ENCODE data around the gene CDH4. TPM values are rescaled to one million over a fixed set of nuclear protein-coding genes. Genes with fewer than 3 reads are reported as not detected.

CDH4 gene
- total and polyA plus RNA-seq, 2 of the 13 experiments (the other 11 are each of a cell fraction or from before 2014, with no cell fraction given), result not detected

- intact Hi-C loops (cut with micrococcal nuclease; ENCODE audit: unreplicated experiment) (no loop called here), in situ Hi-C loops (cut with HindIII; ENCODE audit: extremely low pct_ligation_motif_present, low pct_unique_long_range_greater_than_20kb) (no loop called here)
- FAIRE-seq (no peak), ATAC-seq (no peak; the same call in 2 of the 3 replicates), DNase-seq (ENCODE audit: low spot score) (no peak)
- Histone ChIP-seq H3K4me1 (ENCODE audit: insufficient read depth, low read length) (no peaks in the 10 kb centered on the region), H3K79me2 (ENCODE audit: insufficient read depth, low read length) (no peaks in the 10 kb centered on the region), H3K27me3 (ENCODE audit: control insufficient read depth in 1 of 2, insufficient read depth in 2 of 2, low read length in 2 of 2) (peaks cover 4 to 62% of the 10 kb centered on the region in 2 experiments; a peak in 3 of 5 replicates), H3K4me2 (ENCODE audit: low read depth, low read length) (no peak overlapping the region), H2AFZ (ENCODE audit: low read length) (no peak overlapping the region), H3K9ac (ENCODE audit: insufficient read depth, low read depth, low read length) (no peak overlapping the region), H3K36me3 (replicated peaks in 1 of 2; ENCODE audit: control insufficient read depth in 1 of 2, insufficient read depth in 2 of 2, low read length in 2 of 2) (no peaks in the 10 kb centered on the region), H3K9me3 (ENCODE audit: low read length) (no peaks in the 10 kb centered on the region), H3K4me3 (replicated peaks in 1 of 3; ENCODE audit: insufficient read depth in 1 of 3, low read depth in 2 of 3, low read length in 3 of 3) (no peak overlapping the region), H3K27ac (ENCODE audit: extremely low read length, insufficient read depth, low read length) (no peak overlapping the region), H4K20me1 (ENCODE audit: insufficient read depth, low read length) (no peaks in the 10 kb centered on the region)
- POLR2A ChIA-PET, result no interaction called here
- CTCF ChIA-PET (ENCODE audit: low intra/inter-chr PET ratio, low total read pairs), result no interaction called here
- no TSS peak for BruUV-seq (replicated peaks)
- TF ChIP-seq ZNF883 (CRISPR knock-in tag; IDR thresholded peaks at IDR 0.05; ENCODE audit: not compliant biosample characterization) (no peak), ZBTB1 (CRISPR knock-in tag; IDR thresholded peaks at IDR 0.05; ENCODE audit: borderline replicate concordance) (no peak), CEBPZ (IDR thresholded peaks at IDR 0.05; ENCODE audit: low read length) (no peak), ZNF503 (CRISPR knock-in tag; IDR thresholded peaks at IDR 0.05) (no peak), ZBTB33 (CRISPR knock-in tag; IDR thresholded peaks at IDR 0.05) (no peak), RBFOX2 (IDR thresholded peaks at IDR 0.05; ENCODE audit: low read depth, low read length) (no peak), ZNF577 (CRISPR knock-in tag; IDR thresholded peaks at IDR 0.05; ENCODE audit: borderline replicate concordance, low read depth) (no peak), ZNF790 (CRISPR knock-in tag; IDR thresholded peaks at IDR 0.05; ENCODE audit: borderline replicate concordance) (no peak), ARID3A (IDR thresholded peaks at IDR 0.05; ENCODE audit: low read depth, low read length) (no peak), TFAP4 (IDR thresholded peaks at IDR 0.05; ENCODE audit: borderline replicate concordance, low read depth) (no peak)
- 15% methylated on average over 33 of the region's 33 CpGs for WGBS (ENCODE audit: low lambda C conversion rate)
These were observed 100.5 kb downstream of the CDH4 start for GRCh38 chr20:61352346-61353260.

All from HepG2 (cell line).